H9 (cell line): Measurements from ENCODE around the gene CASQ2. TPM values are rescaled to one million over a fixed set of nuclear protein-coding genes. Genes with fewer than 3 reads are reported as not detected.

Experiments
- DNase-seq: peaks from one replicate; pipeline ENCODE4 v3.0.0-alpha.2; 2017
- H2AFZ ChIP-seq: one replicate; pipeline ENCODE4 v1.6.1; 2013; ENCODE audit warnings: mild to moderate bottlenecking, low read length, control low read depth, moderate library complexity
- H2AK5ac ChIP-seq: 2 replicates; pipeline ENCODE4 v1.6.1; 2013; ENCODE audit warnings: low read length, control low read depth, mixed read lengths; ENCODE audit not compliant: insufficient read length
- H2BK120ac ChIP-seq: one replicate; pipeline ENCODE4 v1.6.1; 2013; ENCODE audit warnings: low read depth, mild to moderate bottlenecking, low read length, control low read depth, inconsistent platforms; ENCODE audit not compliant: poor library complexity, severe bottlenecking
- H2BK12ac ChIP-seq: 2 replicates; pipeline ENCODE4 v1.6.1; 2013; ENCODE audit warnings: low read length, control low read depth, mixed read lengths, low read depth; ENCODE audit not compliant: insufficient read length
- H2BK15ac ChIP-seq: 2 replicates; pipeline ENCODE4 v1.6.1; 2013; ENCODE audit warnings: low read depth, low read length, control low read depth
- H2BK20ac ChIP-seq: one replicate; pipeline ENCODE4 v1.6.1; 2013; ENCODE audit warnings: low read depth, mild to moderate bottlenecking, low read length, control low read depth, inconsistent platforms; ENCODE audit not compliant: poor library complexity, severe bottlenecking
- H2BK5ac ChIP-seq: 2 replicates; pipeline ENCODE4 v1.6.1; 2013; ENCODE audit warnings: low read length, control low read depth, mixed read lengths; ENCODE audit not compliant: insufficient read length
- H3K14ac ChIP-seq: 2 replicates; pipeline ENCODE4 v1.6.1; 2013; ENCODE audit warnings: low read length, control low read depth; ENCODE audit not compliant: insufficient read depth
- H3K18ac ChIP-seq: 2 replicates; pipeline ENCODE4 v1.6.1; 2013; ENCODE audit warnings: low read depth, mild to moderate bottlenecking, mixed read lengths, low read length, control low read depth; ENCODE audit not compliant: insufficient read length
- H3K23ac ChIP-seq: 2 replicates; pipeline ENCODE4 v1.6.1; 2013; ENCODE audit warnings: low read length, control low read depth, mixed read lengths, low read depth; ENCODE audit not compliant: insufficient read length
- H3K23me2 ChIP-seq: 2 replicates; pipeline ENCODE4 v1.6.1; 2013; ENCODE audit warnings: low read depth, mild to moderate bottlenecking, mixed read lengths, low read length, control low read depth; ENCODE audit not compliant: insufficient read length, poor library complexity, severe bottlenecking
- H3K27ac ChIP-seq: 2 replicates; pipeline ENCODE4 v1.5.1; 2013; ENCODE audit warnings: low read length, control low read depth, mixed read lengths, low read depth; ENCODE audit not compliant: insufficient read length
- H3K27me3 ChIP-seq: 2 replicates; pipeline ENCODE4 v1.6.1; 2013; ENCODE audit warnings: low read length, control low read depth, inconsistent platforms; ENCODE audit not compliant: insufficient read depth
- H3K4ac ChIP-seq: 2 replicates; pipeline ENCODE4 v1.6.1; 2013; ENCODE audit warnings: low read depth, mild to moderate bottlenecking, control low read depth, inconsistent platforms, low read length, moderate library complexity
- H3K4me1 ChIP-seq: 2 replicates; pipeline ENCODE4 v1.6.1; 2013; ENCODE audit warnings: low read length, control low read depth, inconsistent platforms; ENCODE audit not compliant: insufficient read depth
- H3K4me2 ChIP-seq: 2 replicates; pipeline ENCODE4 v1.6.1; 2013; ENCODE audit warnings: low read length, control low read depth, mixed read lengths; ENCODE audit not compliant: insufficient read length, insufficient read depth
- H3K56ac ChIP-seq: 2 replicates; pipeline ENCODE4 v1.6.1; 2013; ENCODE audit warnings: low read depth, mild to moderate bottlenecking, mixed read lengths, low read length, control low read depth; ENCODE audit not compliant: insufficient read length
- H3K79me1 ChIP-seq: 2 replicates; pipeline ENCODE4 v1.6.1; 2013; ENCODE audit warnings: low read depth, mild to moderate bottlenecking, moderate library complexity, low read length, control low read depth, inconsistent platforms; ENCODE audit not compliant: insufficient read depth, poor library complexity, severe bottlenecking
- H3K79me2 ChIP-seq: 2 replicates; pipeline ENCODE4 v1.6.1; 2013; ENCODE audit warnings: low read length, control low read depth, inconsistent platforms; ENCODE audit not compliant: insufficient read depth
- H3K9ac ChIP-seq: 2 replicates; pipeline ENCODE4 v1.6.1; 2013; ENCODE audit warnings: low read length, control low read depth, mixed read lengths; ENCODE audit not compliant: insufficient read length; ENCODE audit errors: extremely low read depth
- H3K9me3 ChIP-seq: one replicate; pipeline ENCODE4 v1.6.1; 2013; ENCODE audit warnings: low read depth, low read length, inconsistent platforms; ENCODE audit not compliant: control insufficient read depth
- H3T11ph ChIP-seq: one replicate; pipeline ENCODE4 v1.6.1; 2013; ENCODE audit warnings: mild to moderate bottlenecking, low read length, control low read depth, inconsistent platforms
- H4K20me1 ChIP-seq: one replicate; pipeline ENCODE4 v1.6.1; 2013; ENCODE audit not compliant: control insufficient read depth, insufficient read length, insufficient read depth
- H4K5ac ChIP-seq: 2 replicates; pipeline ENCODE4 v1.6.1; 2013; ENCODE audit warnings: low read depth, mild to moderate bottlenecking, mixed read lengths, low read length, control low read depth; ENCODE audit not compliant: insufficient read length
- H4K8ac ChIP-seq: replicated peaks from 2 replicates; pipeline ENCODE4 v1.6.1; 2013; ENCODE audit warnings: low read length, control low read depth, mixed read lengths, low read depth; ENCODE audit not compliant: insufficient read length
- H4K91ac ChIP-seq: 2 replicates; pipeline ENCODE4 v1.6.1; 2013; ENCODE audit warnings: low read depth, mild to moderate bottlenecking, moderate library complexity, mixed read lengths, low read length, control low read depth; ENCODE audit not compliant: insufficient read length
- H3K27ac Mint-ChIP-seq, 3 experiments: 2 replicates in 2 of 3; 3 replicates in 1 of 3; pipeline ENCODE4 v1.8.0; 2020 to 2021; ENCODE audit warnings: mixed read lengths in 3 of 3, mild to moderate bottlenecking in 1 of 3, moderate library complexity in 1 of 3
- H3K27me3 Mint-ChIP-seq: 2 replicates; pipeline ENCODE4 v1.8.0; 2021; ENCODE audit warnings: low read depth, mild to moderate bottlenecking, moderate library complexity, mixed read lengths
- H3K36me3 Mint-ChIP-seq, 3 experiments: 2 replicates in 2 of 3; 3 replicates in 1 of 3; pipeline ENCODE4 v1.8.0; 2020 to 2021; ENCODE audit warnings: low read depth in 3 of 3, mixed read lengths in 3 of 3; ENCODE audit not compliant: insufficient read depth in 1 of 3
- H3K4me1 Mint-ChIP-seq, 2 experiments: 2 replicates each; pipeline ENCODE4 v1.8.0; 2020; ENCODE audit warnings: mixed read lengths in 2 of 2
- H3K4me3 Mint-ChIP-seq, 2 experiments: 2 replicates in 1 of 2; 3 replicates in 1 of 2; pipeline ENCODE4 v1.8.0; 2020 to 2021; ENCODE audit warnings: mild to moderate bottlenecking in 2 of 2, mixed read lengths in 2 of 2, moderate library complexity in 1 of 2
- H3K9me3 Mint-ChIP-seq, 2 experiments: 2 replicates in 1 of 2; 3 replicates in 1 of 2; pipeline ENCODE4 v1.8.0; 2020; ENCODE audit warnings: mild to moderate bottlenecking in 2 of 2, mixed read lengths in 2 of 2, moderate library complexity in 1 of 2
- CTCF ChIP-seq: fragments of 200-600 bp; sonication (generic); conservative IDR thresholded peaks from 3 replicates; pipeline ENCODE4 v1.8.0; 2021; ENCODE audit warnings: antibody characterized with exemption, mild to moderate bottlenecking
- WGBS: extraction: QIAGEN DNeasy Blood & Tissue Kit; methylation state at CpG from one replicate; pipeline ENCODE4 v1.1.7; 2013; ENCODE audit warnings: missing lambda C conversion rate, low lambda C conversion rate, mixed read lengths; ENCODE audit not compliant: insufficient read length; ENCODE audit errors: extremely low coverage; 5-methylcytosine and 5-hydroxymethylcytosine counted together
- total RNA-seq: library from RNA; stranded (reverse); gene quantifications from 2 replicates; pipeline ENCODE4 v1.2.1, GENCODE V29; 2021

CASQ2 gene
- total RNA-seq, 1 experiment from 2014 or later: not detected

- Histone ChIP-seq H2BK15ac (no peak overlapping the region), H3K14ac (no peak overlapping the region), H3K27ac (no peak overlapping the region), H3K79me1 (no peaks in the 10 kb centered on the region), H3K4me1 (peaks cover 2% of the 10 kb centered on the region; the same call in 1 of the 2 replicates), H4K20me1 (no peaks in the 10 kb centered on the region), H3K79me2 (no peaks in the 10 kb centered on the region), H3K9me3 (no peaks in the 10 kb centered on the region), H3K4me2 (no peak overlapping the region), H2BK12ac (no peak overlapping the region), H3K4ac (no peak overlapping the region), H4K91ac (no peak overlapping the region), H2BK5ac (no peak overlapping the region), H3K9ac (no peak overlapping the region), H3K23me2 (no peaks in the 10 kb centered on the region), H2BK120ac (no peak overlapping the region), H4K5ac (no peak overlapping the region), H3K23ac (no peak overlapping the region), H2BK20ac (no peak overlapping the region), H2AK5ac (no peak overlapping the region), H3K56ac (no peak overlapping the region), H4K8ac (no peak overlapping the region), H3K27me3 (no peaks in the 10 kb centered on the region; the same call in 1 of the 2 replicates), H2AFZ (no peak overlapping the region), H3T11ph (no peak overlapping the region), H3K18ac (no peak overlapping the region)
- Mint-ChIP-seq H3K36me3 (peaks cover 0 to 5% (median 0%) of the 10 kb centered on the region in 3 experiments; a peak in 1 of 7 replicates), H3K4me3 (no peak overlapping the region), H3K27me3 (no peaks in the 10 kb centered on the region), H3K4me1 (peaks cover 21 to 29% of the 10 kb centered on the region in 2 experiments), H3K27ac (no peak overlapping the region), H3K9me3 (peaks cover 10 to 14% of the 10 kb centered on the region in 2 experiments)
- no peak for DNase-seq
- WGBS: no CpG with 5 or more reads among the region's 6 CpGs
- no peak for TF ChIP-seq CTCF
Observed at GRCh38 chr1:115790846-115791245, 22.3 kb upstream of the CASQ2 start.
